SK-N-SH (cell line): ENCODE data around the gene SMIM41. TPM values are rescaled to one million over a fixed set of nuclear protein-coding genes. Genes with fewer than 3 reads are reported as not detected.
A peak's percentile ranks its signal among the peaks of the same experiment; 100 is the strongest.

Experiments
- CTCF ChIA-PET: fragments of 300-600, 350-600 bp; formaldehyde crosslinking; extraction: SDS; loops from one replicate; lab custom pipeline; 2021; lab: Yijun Ruan, JAX
- POLR2A ChIA-PET: fragments of 350-600 bp; sonication (Branson Sonifier 250); formaldehyde crosslinking; extraction: SDS; loops from one replicate; lab custom pipeline; 2020; ENCODE audit warnings: antibody characterized with exemption, inconsistent platforms; lab: Yijun Ruan, JAX
- DNase-seq: peaks from one replicate; pipeline ENCODE4 v3.0.0; 2012
- H2AFZ ChIP-seq: fragments of 200-600 bp; sonication (generic); 2 replicates; pipeline ENCODE4 v1.8.1; 2016; ENCODE audit warnings: antibody characterized with exemption, mild to moderate bottlenecking, low read depth
- H3F3A ChIP-seq: fragments of 200-600 bp; sonication (generic); replicated peaks from 2 replicates; pipeline ENCODE3; 2016; ENCODE audit warnings: antibody characterized with exemption, mild to moderate bottlenecking; ENCODE audit not compliant: insufficient read depth
- H3K27ac ChIP-seq, 2 experiments: fragments of 200-500 bp in 1 of 2; fragments of 200-600 bp in 1 of 2; sonication (Bioruptor generic) in 1 of 2; sonication (generic), shearing (Covaris generic) in 1 of 2; 2 replicates each; pipeline versions ENCODE4 v1.5.1 to v1.6.1; 2014 to 2016; ENCODE audit warnings: low read depth in 2 of 2, inconsistent platforms in 1 of 2, low read length in 1 of 2, mild to moderate bottlenecking in 1 of 2, mixed read lengths in 1 of 2
- H3K27me3 ChIP-seq: fragments of 200-600 bp; sonication (generic), shearing (Covaris generic); 2 replicates; pipeline ENCODE4 v1.6.1; 2016; ENCODE audit warnings: mixed run types; ENCODE audit not compliant: insufficient read depth
- H3K36me3 ChIP-seq, 2 experiments: fragments of 200-500 bp in 1 of 2; fragments of 200-600 bp in 1 of 2; sonication (Bioruptor generic) in 1 of 2; sonication (generic) in 1 of 2; replicated peaks in 1 of 2; 2 replicates each; pipeline versions ENCODE3 to v1.5.1; 2014 to 2016; ENCODE audit warnings: low read length in 1 of 2, mild to moderate bottlenecking in 1 of 2; ENCODE audit not compliant: insufficient read depth in 2 of 2, control insufficient read depth in 1 of 2
- H3K4me1 ChIP-seq, 2 experiments: fragments of 200-500 bp in 1 of 2; fragments of 200-600 bp in 1 of 2; sonication (Bioruptor generic) in 1 of 2; sonication (generic), shearing (Covaris generic) in 1 of 2; 2 replicates each; pipeline versions ENCODE4 v1.5.1 to v1.6.1; 2014 to 2016; ENCODE audit warnings: low read depth in 1 of 2, low read length in 1 of 2, mixed run types in 1 of 2; ENCODE audit not compliant: insufficient read depth in 2 of 2, control insufficient read depth in 1 of 2
- H3K4me2 ChIP-seq: fragments of 200-600 bp; sonication (generic), shearing (Covaris generic); 2 replicates; pipeline ENCODE4 v1.6.1; 2017; ENCODE audit warnings: mixed run types
- H3K4me3 ChIP-seq, 2 experiments: fragments of 200-500 bp in 1 of 2; fragments of 200-600 bp in 1 of 2; sonication (Bioruptor generic) in 1 of 2; sonication (generic), shearing (Covaris generic) in 1 of 2; 2 replicates each; pipeline versions ENCODE4 v1.5.1 to v1.8.1; 2014 to 2016; ENCODE audit warnings: low read depth in 2 of 2, inconsistent platforms in 1 of 2, low read length in 1 of 2, mild to moderate bottlenecking in 1 of 2, mixed read lengths in 1 of 2, moderate library complexity in 1 of 2
- H3K79me2 ChIP-seq: fragments of 200-600 bp; sonication (generic); 2 replicates; pipeline ENCODE4 v1.8.1; 2017; ENCODE audit warnings: mild to moderate bottlenecking; ENCODE audit not compliant: insufficient read depth
- H3K9ac ChIP-seq: fragments of 200-600 bp; sonication (generic); 2 replicates; pipeline ENCODE4 v1.6.1; 2017; ENCODE audit warnings: mixed run types
- H3K9me2 ChIP-seq: fragments of 200-600 bp; sonication (generic); 2 replicates; pipeline ENCODE4 v1.6.1; 2017; ENCODE audit warnings: mixed run types
- H3K9me3 ChIP-seq: fragments of 200-600 bp; sonication (generic); 2 replicates; pipeline ENCODE4 v1.6.1; 2017; ENCODE audit warnings: mixed run types, mild to moderate bottlenecking, moderate library complexity
- H4K20me1 ChIP-seq: fragments of 200-600 bp; sonication (generic); 2 replicates; pipeline ENCODE4 v1.6.1; 2017; ENCODE audit warnings: mild to moderate bottlenecking, mixed run types; ENCODE audit not compliant: insufficient read depth
- CHD2 ChIP-seq: fragments of 150-350 bp; IDR thresholded peaks from 2 replicates; pipeline ENCODE4 v1.6.1; 2018; ENCODE audit warnings: low read length; ENCODE audit not compliant: partially characterized antibody
- ELF1 ChIP-seq: IDR thresholded peaks from 2 replicates; pipeline ENCODE4 v1.4.0; 2012
- EP300 ChIP-seq, 2 experiments: IDR thresholded peaks; 2 replicates each; pipeline versions ENCODE4 v1.4.0 to v1.6.1; 2012; ENCODE audit warnings: borderline replicate concordance in 1 of 2, low read depth in 1 of 2, low read length in 1 of 2
- FOSL2 ChIP-seq: IDR thresholded peaks from 2 replicates; pipeline ENCODE4 v1.4.0; 2012; ENCODE audit warnings: low read depth, mild to moderate bottlenecking, moderate library complexity, borderline replicate concordance
- GABPA ChIP-seq: IDR thresholded peaks from 2 replicates; pipeline ENCODE4 v1.4.0; 2012; ENCODE audit warnings: low read depth, mild to moderate bottlenecking
- GATA2 ChIP-seq: sonication (generic); formaldehyde crosslinking; IDR thresholded peaks from 2 replicates; pipeline ENCODE4 v1.5.0; 2020; ENCODE audit warnings: mild to moderate bottlenecking, missing genetic modification reagents
- JUND ChIP-seq: IDR thresholded peaks from 2 replicates; pipeline ENCODE4 v1.4.0; 2012
- MEF2A ChIP-seq: IDR thresholded peaks from 2 replicates; pipeline ENCODE4 v1.4.0; 2012; ENCODE audit warnings: low read depth, borderline replicate concordance
- MXI1 ChIP-seq: IDR thresholded peaks from 2 replicates; pipeline ENCODE4 v1.6.1; 2012; ENCODE audit warnings: mild to moderate bottlenecking, low read depth, low read length, improper control_type of control experiment
- NRF1 ChIP-seq: IDR thresholded peaks from 2 replicates; pipeline ENCODE4 v1.6.1; 2012; ENCODE audit warnings: low read depth, mild to moderate bottlenecking, low read length
- POLR2AphosphoS5 ChIP-seq: IDR thresholded peaks from 2 replicates; pipeline ENCODE4 v1.6.1; 2012; ENCODE audit warnings: low read depth, low read length
- REST ChIP-seq: IDR thresholded peaks from 2 replicates; pipeline ENCODE4 v1.6.1; 2012; ENCODE audit warnings: mild to moderate bottlenecking, low read depth, low read length, moderate library complexity
- RFX5 ChIP-seq: IDR thresholded peaks from 2 replicates; pipeline ENCODE4 v1.6.1; 2012; ENCODE audit warnings: mild to moderate bottlenecking, improper control_type of control experiment, low read length
- RXRA ChIP-seq: IDR thresholded peaks from 2 replicates; pipeline ENCODE4 v1.4.0; 2012; ENCODE audit warnings: low read depth, mild to moderate bottlenecking, borderline replicate concordance
- SMC3 ChIP-seq: IDR thresholded peaks from 2 replicates; pipeline ENCODE4 v1.6.1; 2012; ENCODE audit warnings: low read depth, low read length, improper control_type of control experiment
- TAF1 ChIP-seq: IDR thresholded peaks from 2 replicates; pipeline ENCODE4 v1.6.1; 2012; ENCODE audit warnings: low read depth, mild to moderate bottlenecking, low read length, moderate library complexity, borderline replicate concordance
- TEAD4 ChIP-seq: IDR thresholded peaks from 2 replicates; pipeline ENCODE4 v1.4.0; 2012; ENCODE audit warnings: mild to moderate bottlenecking, borderline replicate concordance; ENCODE audit not compliant: insufficient read depth
- WGBS: methylation state at CpG from one replicate; pipeline ENCODE4 v1.1.6; 2017; ENCODE audit warnings: low lambda C conversion rate; 5-methylcytosine and 5-hydroxymethylcytosine counted together
- polyA plus RNA-seq, 3 experiments: library from polyadenylated mRNA; depleted of rRNA; stranded (reverse); fragments of >200 nt; gene quantifications; 2 replicates each; pipeline ENCODE4 v1.2.3, GENCODE V29; 2012
- TF ChIP-seq, protein P1 (sequence below): IDR thresholded peaks from 2 replicates; pipeline ENCODE4 v1.4.0; 2012; ENCODE audit warnings: low read depth, borderline replicate concordance
- TF ChIP-seq, protein P2 (sequence below): IDR thresholded peaks from 2 replicates; pipeline ENCODE4; 2012

Gene SMIM41
- polyA plus RNA-seq, 1 of the 3 experiments (the other 2 are of a cell fraction), result not detected

GRCh38 chr12:52067081-52067374, 12.5 kb upstream of the SMIM41 start:
- no peak overlapping the region for H3K27ac ChIP-seq
- H3K4me1 ChIP-seq, result peaks cover 9 to 39% of the 10 kb centered on the region in 2 experiments; a peak in 1 of 4 replicates
- H3K4me3 ChIP-seq, result no peak overlapping the region
- no peak for DNase-seq
- no peak overlapping the region for H3K4me2 ChIP-seq
- H3K9me3 ChIP-seq, result no peaks in the 10 kb centered on the region
- no peak overlapping the region for H3K9ac ChIP-seq
- WGBS, result 55% methylated on average over 3 of the region's 3 CpGs
- peaks cover 3% of the 10 kb centered on the region for H3F3A ChIP-seq
- POLR2A ChIA-PET, result no interaction called here
- H3K27me3 ChIP-seq, result no peaks in the 10 kb centered on the region
- H3K36me3 ChIP-seq, result peaks cover 0 to under 1% of the 10 kb centered on the region in 2 experiments
- CTCF ChIA-PET, result interaction anchor here (0.7 to 24.8 kb wide), 5 partner anchors 15 to 74 kb away, joined by 3 to 949 read pairs (median 3); partner anchors contain the start of gene NR4A1
- H2AFZ ChIP-seq, result no peak overlapping the region
- peaks cover 16% of the 10 kb centered on the region for H4K20me1 ChIP-seq
- TF ChIP-seq GATA2 (CRISPR knock-in tag) (no peak), RFX5 (no peak), MXI1 (no peak), ELF1 (no peak), TEAD4 (no peak), NRF1 (no peak), MEF2A (no peak), EP300 (IDR thresholded peaks at IDR 0.05; ENCODE audit: borderline replicate concordance in 1 of 2, low read depth in 1 of 2, low read length in 1 of 2) (no peak), JUND (no peak), FOSL2 (no peak), POLR2AphosphoS5 (no peak), GABPA (no peak)
- TF ChIP-seq, protein P1, sequence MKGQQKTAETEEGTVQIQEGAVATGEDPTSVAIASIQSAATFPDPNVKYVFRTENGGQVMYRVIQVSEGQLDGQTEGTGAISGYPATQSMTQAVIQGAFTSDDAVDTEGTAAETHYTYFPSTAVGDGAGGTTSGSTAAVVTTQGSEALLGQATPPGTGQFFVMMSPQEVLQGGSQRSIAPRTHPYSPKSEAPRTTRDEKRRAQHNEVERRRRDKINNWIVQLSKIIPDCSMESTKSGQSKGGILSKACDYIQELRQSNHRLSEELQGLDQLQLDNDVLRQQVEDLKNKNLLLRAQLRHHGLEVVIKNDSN, result no peak
- TF ChIP-seq, all 33 proteins: peak for 0
- peaks cover 23% of the 10 kb centered on the region for H3K79me2 ChIP-seq
- no peaks in the 10 kb centered on the region for H3K9me2 ChIP-seq

DNA sequence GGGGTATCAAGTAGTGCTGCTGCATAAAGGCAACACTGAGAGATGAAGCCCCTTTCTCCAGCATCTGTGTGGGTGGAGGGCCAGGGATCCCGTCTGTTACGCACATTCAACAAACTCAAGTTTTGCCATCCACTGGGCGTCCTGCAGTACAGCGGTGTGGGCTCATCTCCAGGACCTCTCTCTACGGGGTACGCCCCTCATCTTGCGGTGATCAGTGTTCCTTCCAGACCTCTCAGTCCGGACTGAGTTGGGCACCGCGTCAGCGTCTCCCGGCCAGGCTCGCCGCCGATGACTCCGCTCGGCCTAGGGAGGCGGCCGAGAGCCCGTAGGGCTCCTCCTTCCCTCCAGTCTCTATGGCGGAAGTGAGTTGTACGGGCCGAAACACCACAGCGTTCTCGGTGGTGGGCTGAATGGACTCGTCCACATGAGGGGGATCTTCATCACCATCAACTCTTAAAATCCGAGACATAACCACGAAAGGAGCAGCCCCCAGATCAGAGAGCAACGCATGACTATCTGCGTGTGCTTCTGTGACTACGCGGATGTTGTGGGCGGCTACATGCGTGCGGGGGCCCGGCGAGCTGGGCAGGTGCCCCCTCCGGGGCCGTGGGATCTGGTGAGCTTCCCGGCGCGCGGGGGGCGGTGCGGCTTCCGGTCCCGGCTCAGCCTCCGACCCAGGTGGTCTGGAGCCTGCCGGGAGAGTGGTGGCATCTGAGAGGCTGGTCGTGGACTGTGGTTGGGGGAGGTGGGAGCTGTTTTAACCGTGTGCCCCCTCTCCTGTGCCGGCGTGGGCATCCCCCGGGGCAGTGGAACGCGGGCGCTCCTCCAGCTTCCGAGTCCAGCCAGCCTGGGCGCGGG, 9.9 kb upstream of the SMIM41 start, which contains the start of gene ATG101:
Gene ATG101, plus strand, starts transcription at position 652 of the 858 bp plus-strand sequence. CDS start 3,673 bp downstream, outside the sequence.
- POLR2A ChIA-PET, result interaction anchor here (0.6 to 1.6 kb wide), 7 partner anchors 12 to 1205 kb away, joined by 3 to 10 read pairs (median 4); no protein-coding TSS in a partner anchor
- H2AFZ ChIP-seq, result peak within 1 kb of the TSS; percentile 87
- peak within 1 kb of the TSS; percentile 82 to 90 for H3K4me3 ChIP-seq
- H3K9me2 ChIP-seq, result no peaks in the 10 kb centered on the region
- H4K20me1 ChIP-seq, result peaks cover 40% of the 10 kb centered on the region
- peak; percentile 96 for DNase-seq
- H3K4me1 ChIP-seq, result peaks cover 10 to 24% of the 10 kb centered on the region in 2 experiments; a peak in 1 of 4 replicates
- peak within 1 kb of the TSS; percentile 92 for H3K9ac ChIP-seq
- peaks cover 0 to 15% of the 10 kb centered on the region in 2 experiments for H3K36me3 ChIP-seq
- H3K9me3 ChIP-seq, result no peaks in the 10 kb centered on the region
- no peaks in the 10 kb centered on the region for H3K27me3 ChIP-seq
- peak within 1 kb of the TSS; percentile 87 to 94 for H3K27ac ChIP-seq
- WGBS, result 2% methylated on average over 13 of the region's 60 CpGs
- H3K4me2 ChIP-seq, result peak within 1 kb of the TSS; percentile 83
- peaks cover 3% of the 10 kb centered on the region for H3F3A ChIP-seq
- CTCF ChIA-PET, result interaction anchor here (0.6 to 24.8 kb wide), 13 partner anchors 10 to 79 kb away, joined by 3 to 949 read pairs (median 5); partner anchors contain the start of genes NR4A1 and SMIM41
- H3K79me2 ChIP-seq, result peaks cover 48% of the 10 kb centered on the region
- TF ChIP-seq POLR2AphosphoS5 (peak; percentile 93), MXI1 (peak; percentile 79), RXRA (no peak), MEF2A (no peak), GATA2 (CRISPR knock-in tag) (no peak), CHD2 (peak; percentile 35), RFX5 (no peak), REST (no peak; the same call in 1 of the 2 replicates), JUND (peak; percentile 32; the same call in 1 of the 2 replicates), EP300 (IDR thresholded peaks at IDR 0.05; ENCODE audit: borderline replicate concordance in 1 of 2, low read depth in 1 of 2, low read length in 1 of 2) (peak; percentile 20 to 62; a peak in 2 of 4 replicates), SMC3 (peak; percentile 28; the same call in 1 of the 2 replicates), TAF1 (peak; percentile 72)
- TF ChIP-seq, protein P2, sequence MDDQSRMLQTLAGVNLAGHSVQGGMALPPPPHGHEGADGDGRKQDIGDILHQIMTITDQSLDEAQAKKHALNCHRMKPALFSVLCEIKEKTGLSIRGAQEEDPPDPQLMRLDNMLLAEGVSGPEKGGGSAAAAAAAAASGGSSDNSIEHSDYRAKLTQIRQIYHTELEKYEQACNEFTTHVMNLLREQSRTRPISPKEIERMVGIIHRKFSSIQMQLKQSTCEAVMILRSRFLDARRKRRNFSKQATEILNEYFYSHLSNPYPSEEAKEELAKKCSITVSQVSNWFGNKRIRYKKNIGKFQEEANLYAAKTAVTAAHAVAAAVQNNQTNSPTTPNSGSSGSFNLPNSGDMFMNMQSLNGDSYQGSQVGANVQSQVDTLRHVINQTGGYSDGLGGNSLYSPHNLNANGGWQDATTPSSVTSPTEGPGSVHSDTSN, result no peak
